PC-3 (cell line): ENCODE data around the gene AKR1B15.

Experiments
- EZH2 ChIP-seq: fragments of 300-600 bp; sonication (generic); IDR thresholded peaks from one replicate; pipeline ENCODE4 v1.6.1; 2017; ENCODE audit warnings: antibody characterized with exemption, mild to moderate bottlenecking, low read length; ENCODE audit not compliant: unreplicated experiment
- EZH2phosphoT487 ChIP-seq: fragments of 300-600 bp; sonication (generic); IDR thresholded peaks from 2 replicates; pipeline ENCODE4 v1.6.1; 2018; ENCODE audit warnings: mild to moderate bottlenecking, antibody characterized with exemption, low read length, borderline replicate concordance
- TF ChIP-seq, protein P1 (sequence below): fragments of 300-600 bp; sonication (generic); conservative IDR thresholded peaks from 2 replicates; pipeline ENCODE4 v1.5.1; 2017; ENCODE audit warnings: antibody characterized with exemption, low read depth, mild to moderate bottlenecking, low read length

GRCh38 chr7:134627109-134627774 lies 78.3 kb downstream of the AKR1B15 start:
- TF ChIP-seq, protein P1, sequence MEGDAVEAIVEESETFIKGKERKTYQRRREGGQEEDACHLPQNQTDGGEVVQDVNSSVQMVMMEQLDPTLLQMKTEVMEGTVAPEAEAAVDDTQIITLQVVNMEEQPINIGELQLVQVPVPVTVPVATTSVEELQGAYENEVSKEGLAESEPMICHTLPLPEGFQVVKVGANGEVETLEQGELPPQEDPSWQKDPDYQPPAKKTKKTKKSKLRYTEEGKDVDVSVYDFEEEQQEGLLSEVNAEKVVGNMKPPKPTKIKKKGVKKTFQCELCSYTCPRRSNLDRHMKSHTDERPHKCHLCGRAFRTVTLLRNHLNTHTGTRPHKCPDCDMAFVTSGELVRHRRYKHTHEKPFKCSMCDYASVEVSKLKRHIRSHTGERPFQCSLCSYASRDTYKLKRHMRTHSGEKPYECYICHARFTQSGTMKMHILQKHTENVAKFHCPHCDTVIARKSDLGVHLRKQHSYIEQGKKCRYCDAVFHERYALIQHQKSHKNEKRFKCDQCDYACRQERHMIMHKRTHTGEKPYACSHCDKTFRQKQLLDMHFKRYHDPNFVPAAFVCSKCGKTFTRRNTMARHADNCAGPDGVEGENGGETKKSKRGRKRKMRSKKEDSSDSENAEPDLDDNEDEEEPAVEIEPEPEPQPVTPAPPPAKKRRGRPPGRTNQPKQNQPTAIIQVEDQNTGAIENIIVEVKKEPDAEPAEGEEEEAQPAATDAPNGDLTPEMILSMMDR, result no peak
- TF ChIP-seq EZH2 (no peak), EZH2phosphoT487 (no peak)
